Measurements from ENCODE around the gene LDB2.
"Not testable (repeated sequence)": the region's sequence is repeated elsewhere in the genome, so short reads cannot be mapped to it uniquely, and the experiment has no call there.

The LDB2 gene

GRCh38 chr4:16530688-16531635 lies 367.5 kb downstream of the LDB2 start:
- DNase-seq: no peak

- DNase-seq: no peak
Observed at GRCh38 chr4:16524911-16525554, 373.4 kb downstream of the LDB2 start.

GRCh38 chr4:16524406-16524805 lies 374.0 kb downstream of the LDB2 start:
- DNase-seq: no peak

GRCh38 chr4:16523526-16523925 lies 374.9 kb downstream of the LDB2 start:
- not testable (repeated sequence) for DNase-seq

GRCh38 chr4:16521156-16521915 lies 377.1 kb downstream of the LDB2 start:
- DNase-seq: no peak

- DNase-seq: no peak
Observed at GRCh38 chr4:16516796-16517439, 381.5 kb downstream of the LDB2 start.

GRCh38 chr4:16513876-16514275 lies 384.6 kb downstream of the LDB2 start:
- no peak for DNase-seq

- no peak for DNase-seq
Observed at GRCh38 chr4:16508968-16509367, 389.5 kb downstream of the LDB2 start.

- no peak for DNase-seq
Observed at GRCh38 chr4:16505726-16506125, 392.7 kb downstream of the LDB2 start.

- no peak for DNase-seq
Observed at GRCh38 chr4:16505267-16505666, 393.2 kb downstream of the LDB2 start.

GRCh38 chr4:16503421-16504100 lies 394.9 kb downstream of the LDB2 start:
- no peak for DNase-seq

GRCh38 chr4:16498978-16499377 lies 399.5 kb downstream of the LDB2 start:
- DNase-seq: no peak

GRCh38 chr4:16496501-16496900 lies 401.9 kb downstream of the LDB2 start:
- no peak for DNase-seq

GRCh38 chr4:16492872-16493271 lies 405.6 kb downstream of the LDB2 start:
- DNase-seq: no peak

- no peak for DNase-seq
Observed at GRCh38 chr4:16489226-16489625, 409.2 kb downstream of the LDB2 start.

- DNase-seq: no peak
Observed at GRCh38 chr4:16488084-16488483, 410.4 kb downstream of the LDB2 start.

GRCh38 chr4:16484711-16485110 lies 413.7 kb downstream of the LDB2 start:
- DNase-seq: no peak

- DNase-seq: no peak
Observed at GRCh38 chr4:16483540-16483939, 414.9 kb downstream of the LDB2 start.

- DNase-seq: no peak
Observed at GRCh38 chr4:16480011-16480410, 418.4 kb downstream of the LDB2 start.

- DNase-seq: no peak
Observed at GRCh38 chr4:16472537-16472936, 425.9 kb downstream of the LDB2 start.

GRCh38 chr4:16467061-16467460 lies 431.4 kb downstream of the LDB2 start:
- no peak for DNase-seq

- DNase-seq: no peak
Observed at GRCh38 chr4:16466581-16466980, 431.9 kb downstream of the LDB2 start.

Data from activated T-cell treated with anti-CD3 and anti-CD28 coated beads for 4 hours (primary cell).